Measurements from ENCODE around the gene CD58.

GRCh38 chr1:116483481-116484309 is 87.1 kb downstream of the CD58 start:
- TF ChIP-seq CTCF (conservative IDR thresholded peaks at IDR 0.05) (no peak), EZH2 (IDR thresholded peaks at IDR 0.05; ENCODE audit: low read depth) (no peak)
